Tongue (tissue), 3 donors: ENCODE data around the gene TAF6. TPM values are rescaled to one million over a fixed set of nuclear protein-coding genes. Genes with fewer than 3 reads are reported as not detected.

ENCODE experiments used
- DNase-seq: peaks from one replicate; pipeline ENCODE4 v3.0.0-alpha.2; 2015
- small RNA-seq: library from RNA; depleted of rRNA; stranded (forward); fragments of <200 nt; gene quantifications from one replicate; pipeline ENCODE3, GENCODE V24; 2014; ENCODE audit warnings: low replicate concordance
- total RNA-seq: library from RNA; depleted of rRNA; stranded (reverse); fragments of >200 nt; gene quantifications from one replicate; pipeline ENCODE4 v1.2.3, GENCODE V29; 2014

TAF6 gene
- total RNA-seq, 1 donor from 2014 or later = 38.6 TPM

DNA sequence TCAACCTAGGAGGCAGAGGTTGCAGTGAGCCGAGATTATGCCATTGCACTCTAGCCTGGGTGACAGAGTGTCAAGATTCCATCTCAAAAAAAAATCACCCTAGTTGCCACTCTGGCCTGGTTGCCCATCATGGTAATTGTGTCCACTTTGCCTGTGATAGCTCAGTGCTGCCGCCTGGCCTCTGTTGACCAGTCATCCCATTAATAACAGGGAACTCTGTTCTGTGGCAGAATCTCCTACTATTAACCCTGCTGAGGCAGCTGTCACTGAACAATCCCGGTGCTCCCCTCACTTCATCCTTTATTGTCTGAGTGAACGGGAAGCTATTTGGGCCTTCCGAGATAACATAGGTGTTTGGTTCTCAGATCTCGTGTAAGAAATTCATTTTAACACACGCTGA is 52.2 kb downstream of the TAF6 start:
- DNase-seq = no peak

GRCh38 chr7:100065452-100066186 is 53.5 kb downstream of the TAF6 start:
- DNase-seq = peak; percentile 49

DNA sequence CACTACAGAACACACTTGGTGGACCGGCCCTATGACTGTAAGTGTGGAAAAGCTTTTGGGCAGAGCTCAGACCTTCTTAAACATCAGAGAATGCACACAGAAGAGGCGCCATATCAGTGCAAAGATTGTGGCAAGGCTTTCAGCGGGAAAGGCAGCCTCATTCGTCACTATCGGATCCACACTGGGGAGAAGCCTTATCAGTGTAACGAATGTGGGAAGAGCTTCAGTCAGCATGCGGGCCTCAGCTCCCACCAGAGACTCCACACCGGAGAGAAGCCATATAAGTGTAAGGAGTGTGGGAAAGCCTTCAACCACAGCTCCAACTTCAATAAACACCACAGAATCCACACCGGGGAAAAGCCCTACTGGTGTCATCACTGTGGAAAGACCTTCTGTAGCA is 55.0 kb downstream of the TAF6 start:
- DNase-seq = no peak

GRCh38 chr7:100063376-100063775 is 55.8 kb downstream of the TAF6 start:
- DNase-seq = no peak

GRCh38 chr7:100061518-100062193 is 57.5 kb downstream of the TAF6 start:
- peak; percentile 79 for DNase-seq

DNA sequence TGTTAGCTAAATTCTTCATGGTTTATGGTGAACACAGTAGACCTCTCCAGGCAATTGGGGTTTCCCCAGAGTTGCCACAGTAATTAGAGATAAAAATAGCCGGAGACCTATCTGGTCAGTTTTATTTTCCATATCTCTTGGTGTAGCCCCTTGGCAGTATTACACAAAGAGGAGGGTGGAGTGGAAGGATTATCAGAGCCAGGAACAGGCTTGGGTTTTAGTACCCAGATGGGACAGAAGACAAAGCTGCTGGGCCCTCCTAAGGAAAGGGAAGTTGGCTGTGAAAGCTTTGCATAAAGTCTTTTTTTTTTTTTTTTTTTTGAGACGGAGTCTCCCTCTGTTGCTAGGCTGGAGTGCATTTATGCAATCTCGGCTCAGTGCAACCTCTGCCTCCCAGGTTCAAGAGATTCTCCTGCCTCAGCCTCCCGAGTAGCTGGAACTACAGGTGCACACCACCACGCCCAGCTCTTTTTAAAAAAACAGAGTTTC is 59.9 kb downstream of the TAF6 start:
- DNase-seq = no peak

Small RNA genes within 50 kb of the gene (small RNA-seq; reads per million reads assigned to genes)
- gene MIR106B (80.6 reads per million, percentile 96 among the genes with 10 or more reads in this experiment), gene MIR25 (1,497 reads per million, percentile 99 among the genes with 10 or more reads in this experiment), gene MIR93 (240 reads per million, percentile 98 among the genes with 10 or more reads in this experiment)

Other genes starting within 250 kb of the TAF6 start
- gene OR2AE1, start 242.3 kb downstream of the TAF6 start, total RNA-seq = not detected
- gene TRIM4, start 199.8 kb downstream of the TAF6 start, total RNA-seq = 22.8 TPM
- gene GJC3, start 189.7 kb downstream of the TAF6 start, total RNA-seq = not detected
- 51.0 TPM for gene AZGP1, start 143.3 kb downstream of the TAF6 start, total RNA-seq
- gene ZKSCAN1, start 103.8 kb downstream of the TAF6 start, total RNA-seq = 51.4 TPM
- gene ZSCAN21, start 69.6 kb downstream of the TAF6 start, total RNA-seq = 18.9 TPM
- 28.0 TPM for gene ZNF3, start 37.6 kb downstream of the TAF6 start, total RNA-seq
- 50.4 TPM for gene COPS6, start 30.4 kb downstream of the TAF6 start, total RNA-seq
- 53.0 TPM for gene MCM7, start 18.0 kb downstream of the TAF6 start, total RNA-seq
- 19.7 TPM for gene AP4M1, start 17.7 kb downstream of the TAF6 start, total RNA-seq
- 24.4 TPM for gene CNPY4, start 276 bp upstream of the TAF6 start, total RNA-seq
- gene MBLAC1, start 7.6 kb upstream of the TAF6 start, total RNA-seq = 0.82 TPM
- 57.7 TPM for gene LAMTOR4, start 29.6 kb upstream of the TAF6 start, total RNA-seq
- gene TRAPPC14, start 39.4 kb upstream of the TAF6 start, total RNA-seq = 4.5 TPM
- 9.2 TPM for gene GAL3ST4, start 49.3 kb upstream of the TAF6 start, total RNA-seq
- gene GPC2, start 58.0 kb upstream of the TAF6 start, total RNA-seq = 5.7 TPM
- gene STAG3, start 58.6 kb upstream of the TAF6 start, total RNA-seq = 0.72 TPM
- gene PVRIG, start 100.6 kb upstream of the TAF6 start, total RNA-seq = not detected
- not detected for gene SPDYE3, start 188.3 kb upstream of the TAF6 start, total RNA-seq
- 14.8 TPM for gene PILRB, start 238.8 kb upstream of the TAF6 start, total RNA-seq